DND-41 (cell line): ENCODE measurements around the gene KCNA3.

Experiments
- ATAC-seq: fragments of 200-7000 bp; cut with Tn5 transposase; 3 replicates; pipeline ENCODE4 v1.9.1; 2021; ENCODE audit warnings: low read depth; ENCODE audit not compliant: insufficient read depth
- DNase-seq: peaks from one replicate; pipeline ENCODE4 v3.0.0-alpha.2; 2020
- H2AFZ ChIP-seq: 2 replicates; pipeline ENCODE4 v1.6.0; 2012; ENCODE audit warnings: low read depth, low read length
- H3K27ac ChIP-seq: 2 replicates; pipeline ENCODE4 v1.5.1; 2012; ENCODE audit warnings: low read length, inconsistent platforms
- H3K27me3 ChIP-seq: fragments of 200-600 bp; sonication (generic); 2 replicates; pipeline ENCODE4 v1.6.0; 2012; ENCODE audit warnings: low read length, mild to moderate bottlenecking, inconsistent platforms; ENCODE audit not compliant: insufficient read depth, poor library complexity
- H3K36me3 ChIP-seq: 2 replicates; pipeline ENCODE4 v1.5.1; 2012; ENCODE audit warnings: low read length, inconsistent platforms; ENCODE audit not compliant: insufficient read depth
- H3K4me1 ChIP-seq: 2 replicates; pipeline ENCODE4 v1.5.1; 2012; ENCODE audit warnings: mild to moderate bottlenecking, low read length; ENCODE audit not compliant: insufficient read depth
- H3K4me2 ChIP-seq: 2 replicates; pipeline ENCODE4 v1.6.0; 2012; ENCODE audit warnings: mild to moderate bottlenecking, moderate library complexity, low read length, inconsistent platforms; ENCODE audit not compliant: insufficient read depth
- H3K4me3 ChIP-seq, 2 experiments: fragments of 200-600 bp in 1 of 2; shearing (Covaris generic) in 1 of 2; 2 replicates each; pipeline ENCODE4 v1.5.1; 2012 to 2016; ENCODE audit warnings: inconsistent platforms in 2 of 2, low read length in 2 of 2, mild to moderate bottlenecking in 2 of 2, low read depth in 1 of 2, moderate library complexity in 1 of 2
- H3K79me2 ChIP-seq: 2 replicates; pipeline ENCODE4 v1.6.0; 2012; ENCODE audit warnings: low read length, inconsistent platforms; ENCODE audit not compliant: insufficient read depth
- H3K9ac ChIP-seq: 2 replicates; pipeline ENCODE4 v1.6.0; 2012; ENCODE audit warnings: low read depth, mild to moderate bottlenecking, inconsistent platforms, low read length, moderate library complexity
- H3K9me3 ChIP-seq: 2 replicates; pipeline ENCODE4 v1.5.1; 2012; ENCODE audit warnings: low read length, moderate library complexity, mild to moderate bottlenecking, inconsistent platforms; ENCODE audit not compliant: insufficient read depth, severe bottlenecking
- H4K20me1 ChIP-seq: 2 replicates; pipeline ENCODE4 v1.6.0; 2012; ENCODE audit warnings: low read length; ENCODE audit not compliant: insufficient read depth
- EZH2 ChIP-seq: IDR thresholded peaks from 3 replicates; pipeline ENCODE4 v1.6.1; 2012; ENCODE audit warnings: borderline replicate concordance, low read depth, mild to moderate bottlenecking, moderate library complexity, low read length, inconsistent platforms; ENCODE audit not compliant: severe bottlenecking
- TF ChIP-seq, protein P1 (sequence below): IDR thresholded peaks from 2 replicates; pipeline ENCODE4 v1.5.1; 2012; ENCODE audit warnings: borderline replicate concordance, low read length, moderate library complexity, mild to moderate bottlenecking; ENCODE audit not compliant: poor library complexity, severe bottlenecking; ENCODE audit errors: extremely low read depth

The KCNA3 gene

DNA sequence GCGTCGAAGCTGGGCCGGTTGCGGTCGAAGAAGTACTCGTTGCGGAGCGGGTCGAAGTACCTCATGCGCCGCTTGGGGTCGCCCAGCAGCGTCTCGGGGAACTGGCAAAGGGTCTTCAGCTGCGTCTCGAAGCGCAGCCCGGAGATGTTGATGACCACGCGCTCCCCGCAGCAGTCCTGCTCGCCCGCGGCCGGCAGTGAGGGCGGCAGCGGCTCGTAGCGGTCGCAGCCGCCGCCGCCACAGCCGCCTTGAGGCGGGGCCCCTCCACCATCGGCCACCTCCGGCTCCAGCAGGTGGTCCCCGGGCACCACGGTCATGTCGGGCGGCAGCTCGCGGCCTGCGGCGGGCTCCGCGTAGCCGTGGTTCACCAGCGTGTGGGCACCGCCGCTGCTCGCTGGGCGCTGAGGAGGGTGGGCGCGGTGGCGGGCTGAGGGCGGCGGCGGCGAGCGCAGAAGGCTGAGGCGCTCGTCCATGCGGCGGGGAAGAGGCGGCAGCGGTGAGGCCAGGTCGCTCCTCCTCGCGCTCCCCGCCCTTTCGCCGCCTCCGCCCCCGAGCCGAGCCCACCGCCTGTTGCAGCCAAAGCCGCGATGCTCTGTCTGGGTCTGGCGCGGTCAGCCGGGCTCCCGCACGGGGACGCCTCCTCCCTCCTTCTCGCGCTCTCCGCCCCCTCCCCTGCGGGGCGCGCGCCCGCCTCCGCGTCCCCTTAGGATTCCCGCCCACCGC lies at the start of gene KCNA3:
Gene KCNA3 (minus strand): TSS at position 604 of the 723 bp plus-strand sequence. CDS start 131 bp downstream, at position 473.
- H3K9ac ChIP-seq, result peak within 1 kb of the TSS; percentile 52
- peak; percentile 68 for ATAC-seq
- H3K36me3 ChIP-seq, result no peaks in the 10 kb centered on the region; the same call in 1 of the 2 replicates
- peak within 1 kb of the TSS; percentile 81 for H3K4me2 ChIP-seq
- H4K20me1 ChIP-seq, result no peaks in the 10 kb centered on the region
- H3K79me2 ChIP-seq, result peaks cover 4% of the 10 kb centered on the region; the same call in 1 of the 2 replicates
- H3K4me3 ChIP-seq, result peak within 1 kb of the TSS; percentile 7 to 56; a peak in 3 of 4 replicates
- H3K27ac ChIP-seq, result peak within 1 kb of the TSS; percentile 86
- no peaks in the 10 kb centered on the region for H3K9me3 ChIP-seq
- peaks cover 61% of the 10 kb centered on the region for H3K4me1 ChIP-seq
- H2AFZ ChIP-seq, result peak within 1 kb of the TSS; percentile 64
- peak; percentile 51 for DNase-seq
- peaks cover 30% of the 10 kb centered on the region for H3K27me3 ChIP-seq
- TF ChIP-seq, protein P1, sequence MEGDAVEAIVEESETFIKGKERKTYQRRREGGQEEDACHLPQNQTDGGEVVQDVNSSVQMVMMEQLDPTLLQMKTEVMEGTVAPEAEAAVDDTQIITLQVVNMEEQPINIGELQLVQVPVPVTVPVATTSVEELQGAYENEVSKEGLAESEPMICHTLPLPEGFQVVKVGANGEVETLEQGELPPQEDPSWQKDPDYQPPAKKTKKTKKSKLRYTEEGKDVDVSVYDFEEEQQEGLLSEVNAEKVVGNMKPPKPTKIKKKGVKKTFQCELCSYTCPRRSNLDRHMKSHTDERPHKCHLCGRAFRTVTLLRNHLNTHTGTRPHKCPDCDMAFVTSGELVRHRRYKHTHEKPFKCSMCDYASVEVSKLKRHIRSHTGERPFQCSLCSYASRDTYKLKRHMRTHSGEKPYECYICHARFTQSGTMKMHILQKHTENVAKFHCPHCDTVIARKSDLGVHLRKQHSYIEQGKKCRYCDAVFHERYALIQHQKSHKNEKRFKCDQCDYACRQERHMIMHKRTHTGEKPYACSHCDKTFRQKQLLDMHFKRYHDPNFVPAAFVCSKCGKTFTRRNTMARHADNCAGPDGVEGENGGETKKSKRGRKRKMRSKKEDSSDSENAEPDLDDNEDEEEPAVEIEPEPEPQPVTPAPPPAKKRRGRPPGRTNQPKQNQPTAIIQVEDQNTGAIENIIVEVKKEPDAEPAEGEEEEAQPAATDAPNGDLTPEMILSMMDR, result peak; percentile 37
- peak; percentile 69 for TF ChIP-seq EZH2

- Histone ChIP-seq H3K4me1 (peaks cover 18% of the 10 kb centered on the region), H3K36me3 (no peaks in the 10 kb centered on the region), H2AFZ (no peak overlapping the region), H4K20me1 (no peaks in the 10 kb centered on the region), H3K27ac (no peak overlapping the region), H3K9me3 (no peaks in the 10 kb centered on the region), H3K4me2 (no peak overlapping the region), H3K9ac (no peak overlapping the region), H3K27me3 (peaks cover 8% of the 10 kb centered on the region), H3K79me2 (no peaks in the 10 kb centered on the region), H3K4me3 (no peak overlapping the region)
- DNase-seq (no peak), ATAC-seq (no peak)
- TF ChIP-seq, protein P1, result no peak
- TF ChIP-seq EZH2, result no peak
Measured at GRCh38 chr1:110722807-110723206, 48.1 kb upstream of the KCNA3 start.

GRCh38 chr1:110719908-110720307 lies 45.2 kb upstream of the KCNA3 start:
- no peaks in the 10 kb centered on the region for H3K4me1 ChIP-seq
- ATAC-seq, result no peak
- no peak overlapping the region for H2AFZ ChIP-seq
- H3K79me2 ChIP-seq, result no peaks in the 10 kb centered on the region
- no peaks in the 10 kb centered on the region for H3K9me3 ChIP-seq
- DNase-seq, result no peak
- no peaks in the 10 kb centered on the region for H3K36me3 ChIP-seq
- H4K20me1 ChIP-seq, result no peaks in the 10 kb centered on the region
- H3K4me2 ChIP-seq, result no peak overlapping the region
- no peak overlapping the region for H3K4me3 ChIP-seq
- no peak overlapping the region for H3K9ac ChIP-seq
- peaks cover 8% of the 10 kb centered on the region for H3K27me3 ChIP-seq
- no peak overlapping the region for H3K27ac ChIP-seq
- TF ChIP-seq, protein P1, result no peak
- no peak for TF ChIP-seq EZH2
